GM19438 (cell line): ENCODE measurements around the gene PAX9.

ENCODE experiments used
- ATAC-seq: cut with Tn5 transposase; IDR thresholded peaks from one replicate; pipeline ENCODE4 v1.9.1; 2021; ENCODE audit warnings: low read depth; ENCODE audit not compliant: unreplicated experiment

Gene PAX9

DNA sequence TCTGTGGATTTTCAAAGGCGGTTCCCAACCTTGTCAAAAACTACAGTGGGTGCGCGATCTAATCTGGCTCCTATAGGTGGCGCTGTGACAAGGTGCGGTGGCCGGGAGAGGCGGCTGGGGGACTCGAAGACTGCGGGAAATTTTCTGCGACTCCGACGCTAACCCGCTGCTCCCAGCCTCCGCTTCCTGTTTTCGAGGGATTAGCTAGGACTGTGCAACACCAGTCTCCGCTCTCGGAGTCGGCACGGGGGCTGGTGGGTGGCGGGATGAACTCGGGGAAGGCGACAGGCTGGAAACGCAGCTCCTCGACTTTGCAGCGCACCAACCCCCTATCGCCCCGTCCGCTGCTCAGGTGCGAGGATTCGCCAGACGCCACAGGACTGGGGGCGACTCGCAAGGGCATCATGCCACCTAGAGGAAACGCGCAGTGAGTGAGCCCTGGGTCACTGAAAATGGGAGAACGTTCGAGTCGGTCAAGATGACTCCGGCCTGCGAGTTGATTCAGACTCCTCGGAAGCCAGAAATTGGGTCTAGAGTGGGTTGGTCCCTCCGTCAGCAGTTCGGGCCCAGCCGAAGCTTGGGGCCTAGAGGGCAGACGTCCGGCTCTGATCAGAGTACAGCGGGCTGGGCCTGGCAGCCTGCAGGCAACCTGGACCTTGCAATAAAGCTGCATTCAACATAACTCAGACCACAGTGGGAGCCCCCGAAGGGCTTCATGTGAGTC is 5.5 kb upstream of the PAX9 start:
- no peak for ATAC-seq

DNA sequence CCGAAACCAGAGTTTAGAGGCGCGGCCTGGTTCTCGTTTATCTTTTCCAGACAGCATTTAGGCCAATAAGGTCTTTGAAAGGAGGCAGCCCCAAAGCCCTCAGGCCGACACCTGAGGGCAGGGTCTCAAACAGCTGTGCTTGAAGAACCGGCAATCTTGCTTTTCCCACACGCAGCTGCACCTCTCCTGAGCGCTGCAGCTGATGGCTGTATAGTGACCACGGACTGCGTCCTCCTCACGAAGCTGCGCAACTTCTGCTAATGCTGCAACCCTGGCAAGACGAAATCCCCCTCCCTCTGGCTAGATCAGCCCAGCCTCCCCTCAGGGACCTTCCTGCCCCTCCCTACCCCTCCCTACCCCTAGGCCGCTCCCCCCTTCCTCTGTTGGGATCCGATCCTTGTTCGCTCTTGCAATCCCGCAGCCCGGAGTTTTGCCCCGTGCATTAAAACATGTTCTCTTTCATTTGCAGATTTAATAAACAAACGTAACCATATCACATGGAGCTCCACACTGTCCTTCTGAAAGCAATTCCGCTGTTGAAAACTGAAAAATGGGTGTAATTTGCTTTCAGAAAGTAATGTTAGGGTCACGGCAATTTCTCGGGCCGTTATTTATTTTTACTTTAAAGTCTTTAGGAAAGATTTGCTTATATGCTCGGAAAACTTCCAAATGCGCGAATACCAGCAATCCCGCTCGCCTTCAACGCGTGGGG is 4.8 kb upstream of the PAX9 start:
- ATAC-seq: no peak

DNA sequence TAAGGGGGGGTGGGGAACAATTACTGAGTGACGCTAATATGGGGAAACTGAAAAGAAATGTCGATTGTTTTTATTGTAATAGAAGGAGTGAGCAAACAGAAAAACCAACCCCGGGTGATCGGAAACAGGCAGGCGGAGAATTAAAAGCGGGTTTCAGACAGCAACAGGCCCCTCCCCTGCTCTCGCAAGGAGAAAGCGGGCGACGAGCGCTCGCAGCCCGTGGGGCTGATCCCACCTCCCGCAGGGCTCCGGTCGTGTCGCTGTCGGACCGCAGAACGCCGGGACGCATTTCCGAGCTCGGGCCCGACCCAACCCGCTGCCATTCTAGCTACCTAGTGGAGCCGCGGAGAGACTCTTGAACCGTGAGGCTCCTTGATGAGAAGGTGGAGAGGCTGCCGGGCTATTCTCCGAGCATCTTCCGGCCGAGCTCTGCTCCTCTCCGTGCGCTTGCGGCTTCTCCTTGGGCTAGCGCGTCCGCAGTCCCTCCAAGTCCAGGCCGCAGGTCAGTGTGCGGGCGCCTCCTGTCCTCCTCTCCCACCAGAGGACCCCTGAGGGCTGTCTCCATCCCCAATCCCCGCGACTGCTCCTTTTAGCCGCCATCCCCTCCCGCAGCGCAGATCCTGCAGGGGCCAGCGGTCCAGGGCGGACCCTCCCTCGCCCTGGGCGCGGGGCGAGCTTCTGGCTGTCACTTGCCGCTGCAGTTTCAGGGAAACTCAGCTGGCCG is 4.1 kb upstream of the PAX9 start:
- no peak for ATAC-seq

DNA sequence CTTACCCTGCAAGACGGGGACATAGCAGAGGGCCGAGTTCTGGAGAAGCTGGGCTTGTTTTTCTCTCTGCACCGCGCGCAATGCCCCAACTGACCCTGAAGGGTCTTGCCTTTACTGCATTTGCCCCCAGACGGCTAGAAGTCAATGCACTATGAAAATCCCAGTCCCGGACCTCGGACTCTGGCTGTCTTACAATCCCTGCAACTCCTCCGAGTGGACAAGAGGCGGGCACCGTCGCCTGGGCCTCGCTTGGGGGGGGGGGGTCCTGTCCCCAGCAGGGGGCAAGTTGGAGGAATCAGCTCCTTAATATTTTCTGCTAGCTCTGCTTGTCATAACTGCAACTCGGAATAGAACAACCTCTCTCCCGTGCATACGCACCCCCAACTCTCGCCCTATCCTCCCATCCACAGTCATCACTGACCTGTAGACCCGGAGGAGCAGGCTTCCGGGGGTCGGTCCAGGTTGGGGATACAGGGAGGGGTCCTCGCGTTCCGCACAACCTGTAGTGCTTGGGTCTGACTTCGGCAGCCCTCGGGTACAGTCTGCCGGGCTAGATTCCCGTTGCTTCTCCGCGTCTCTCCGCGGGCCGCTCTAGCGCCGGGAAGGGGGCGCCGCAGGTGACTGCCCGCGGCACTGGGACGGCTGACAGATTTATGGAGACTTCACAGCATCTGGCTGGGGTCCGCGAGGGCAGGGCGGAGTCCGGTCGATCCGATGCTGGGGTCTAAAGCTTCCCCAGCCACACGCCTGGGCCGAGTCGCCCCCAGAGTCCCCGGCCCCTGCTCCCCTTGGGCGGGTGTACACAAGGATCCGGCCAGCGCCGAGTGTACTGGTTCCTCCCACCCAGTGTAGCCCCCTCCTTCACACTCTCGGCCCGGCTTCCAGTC is 3.3 kb upstream of the PAX9 start:
- ATAC-seq: no peak

DNA sequence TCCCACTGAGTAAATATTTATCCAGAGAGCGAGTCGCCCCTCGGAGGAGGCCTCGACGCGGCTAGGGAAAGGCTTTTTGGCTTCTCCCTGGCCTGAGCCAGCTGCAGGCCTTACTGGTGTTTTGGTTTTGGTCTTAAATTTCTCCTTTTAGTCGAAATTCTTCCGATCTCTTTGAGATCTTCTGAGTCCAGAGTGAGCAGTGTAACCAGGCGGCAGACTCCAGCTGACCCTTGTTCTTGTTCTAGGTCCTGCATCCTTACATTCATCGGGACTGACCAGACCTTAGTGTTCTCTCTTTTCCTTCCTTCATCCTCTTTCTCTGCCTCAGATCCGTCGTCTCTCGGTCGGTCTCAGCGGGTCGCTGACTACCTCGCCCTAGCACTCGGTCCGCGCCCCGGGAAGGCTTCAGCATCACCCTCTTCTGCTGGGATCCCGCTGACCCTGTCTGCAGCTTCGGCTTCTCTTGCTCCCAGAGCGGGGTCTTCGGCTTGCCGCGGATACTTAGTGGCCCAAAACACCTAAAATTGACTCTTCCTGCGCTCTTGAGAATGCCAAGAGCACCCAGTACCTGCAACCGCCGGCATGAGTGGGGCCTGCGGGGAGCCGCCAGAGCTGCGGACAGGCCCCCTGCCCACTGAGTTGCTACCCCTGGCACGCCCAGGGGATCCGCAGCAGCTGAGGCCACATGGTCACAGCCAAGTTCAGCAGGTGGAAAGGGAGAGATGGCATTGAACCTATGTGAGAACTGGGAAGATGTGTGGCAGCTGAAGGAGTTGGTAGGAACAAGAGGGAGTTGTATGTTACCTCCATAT is 2.4 kb upstream of the PAX9 start:
- ATAC-seq: no peak

DNA sequence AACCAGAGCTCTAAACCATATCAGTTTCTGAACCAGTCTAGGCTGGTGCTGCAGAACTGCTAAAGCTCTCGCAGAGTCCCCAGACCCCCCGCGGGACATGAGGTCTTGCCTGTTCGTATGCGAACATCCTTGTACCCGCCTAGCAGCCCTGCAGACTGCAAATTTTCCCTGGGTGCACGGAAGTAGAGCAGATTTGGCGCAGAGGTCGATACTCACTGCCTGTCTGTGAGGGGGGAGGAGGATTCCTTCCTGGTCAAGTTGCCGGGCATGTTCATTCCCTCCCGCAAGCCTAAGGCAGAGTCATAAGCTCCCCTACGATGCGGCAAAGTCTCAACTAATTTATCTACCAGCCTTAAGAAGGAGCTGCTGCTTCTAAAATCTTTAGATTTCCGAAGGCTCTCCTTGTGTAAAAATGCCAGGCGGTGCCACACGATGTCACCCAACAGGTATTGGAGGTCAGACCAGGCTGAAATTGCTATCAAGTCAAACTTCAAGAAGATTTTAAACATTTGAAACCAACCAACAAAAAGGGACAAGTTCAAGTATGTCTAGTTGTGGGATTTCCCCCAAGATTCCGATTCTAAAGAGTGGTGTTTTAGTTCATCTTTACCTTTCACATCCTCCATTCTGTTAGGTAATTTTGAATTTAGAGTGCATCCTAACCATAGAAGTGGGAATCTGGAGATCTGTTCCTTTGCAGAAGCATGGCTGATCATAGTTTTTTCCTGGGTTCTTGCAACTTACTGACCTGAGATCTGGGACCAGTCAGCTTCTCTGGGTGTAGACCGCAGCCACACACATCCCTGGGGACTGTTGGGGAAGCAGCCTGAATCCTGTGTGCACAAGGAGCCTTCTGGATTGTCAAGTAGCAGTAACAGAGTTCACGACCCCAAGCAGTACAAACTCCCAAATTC is 1.6 kb upstream of the PAX9 start:
- no peak for ATAC-seq

DNA sequence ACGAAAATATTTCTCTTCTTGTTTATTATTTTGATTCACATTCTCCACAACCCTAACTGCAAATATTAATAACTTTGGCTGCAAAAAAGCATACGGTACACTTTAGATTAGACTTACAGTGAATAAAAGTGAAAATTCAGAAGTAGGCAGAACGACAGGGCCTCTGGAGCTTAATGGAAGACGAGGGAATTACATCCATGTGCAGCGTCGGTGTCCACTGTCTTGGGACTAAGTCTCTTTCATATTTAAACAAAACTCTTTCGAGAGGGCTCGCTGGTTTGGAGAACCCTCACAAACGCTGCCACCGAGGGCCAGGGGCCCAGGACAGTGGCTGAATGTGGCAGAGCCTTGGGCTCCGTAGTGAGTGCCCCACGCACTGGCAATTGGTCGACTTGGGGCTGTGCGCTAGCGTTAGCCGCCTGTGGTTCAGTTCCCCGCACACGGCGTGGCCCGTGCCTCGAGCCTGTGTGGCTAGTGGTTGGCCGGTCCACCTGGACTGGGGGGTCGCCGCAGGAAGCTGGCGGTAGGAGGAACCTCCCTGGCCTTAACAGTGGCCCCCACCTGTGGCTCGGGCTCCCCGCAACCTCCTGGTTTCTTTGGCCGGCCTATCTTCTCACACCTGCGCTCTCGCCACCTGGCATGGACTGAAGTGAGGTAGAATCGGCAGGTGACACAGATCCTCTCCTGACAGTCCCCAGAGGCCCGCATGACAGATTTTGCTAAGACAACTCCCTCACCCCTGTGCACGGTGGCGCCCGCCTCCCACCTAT is 739 bp upstream of the PAX9 start:
- no peak for ATAC-seq

DNA sequence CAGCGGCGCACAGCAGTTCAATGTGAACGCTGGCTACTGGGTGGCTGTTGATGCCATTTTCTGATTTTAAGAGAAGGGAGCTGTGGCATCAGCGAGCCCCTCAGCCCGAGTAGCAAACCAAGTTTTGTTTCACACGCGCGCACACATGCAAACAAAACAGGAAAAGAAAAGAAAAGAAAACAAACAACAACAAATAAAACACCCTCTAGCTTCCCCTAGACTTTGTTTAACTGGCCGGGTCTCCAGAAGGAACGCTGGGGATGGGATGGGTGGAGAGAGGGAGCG is 540 bp downstream of the PAX9 start:
- ATAC-seq: no peak

DNA sequence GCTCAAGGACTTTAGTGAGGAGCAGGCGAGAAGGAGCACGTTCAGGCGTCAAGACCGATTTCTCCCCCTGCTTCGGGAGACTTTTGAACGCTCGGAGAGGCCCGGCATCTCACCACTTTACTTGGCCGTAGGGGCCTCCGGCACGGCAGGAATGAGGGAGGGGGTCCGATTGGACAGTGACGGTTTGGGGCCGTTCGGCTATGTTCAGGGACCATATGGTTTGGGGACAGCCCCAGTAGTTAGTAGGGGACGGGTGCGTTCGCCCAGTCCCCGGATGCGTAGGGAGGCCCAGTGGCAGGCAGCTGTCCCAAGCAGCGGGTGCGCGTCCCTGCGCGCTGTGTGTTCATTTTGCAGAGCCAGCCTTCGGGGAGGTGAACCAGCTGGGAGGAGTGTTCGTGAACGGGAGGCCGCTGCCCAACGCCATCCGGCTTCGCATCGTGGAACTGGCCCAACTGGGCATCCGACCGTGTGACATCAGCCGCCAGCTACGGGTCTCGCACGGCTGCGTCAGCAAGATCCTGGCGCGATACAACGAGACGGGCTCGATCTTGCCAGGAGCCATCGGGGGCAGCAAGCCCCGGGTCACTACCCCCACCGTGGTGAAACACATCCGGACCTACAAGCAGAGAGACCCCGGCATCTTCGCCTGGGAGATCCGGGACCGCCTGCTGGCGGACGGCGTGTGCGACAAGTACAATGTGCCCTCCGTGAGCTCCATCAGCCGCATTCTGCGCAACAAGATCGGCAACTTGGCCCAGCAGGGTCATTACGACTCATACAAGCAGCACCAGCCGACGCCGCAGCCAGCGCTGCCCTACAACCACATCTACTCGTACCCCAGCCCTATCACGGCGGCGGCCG is 1.1 kb downstream of the PAX9 start:
- ATAC-seq: no peak

DNA sequence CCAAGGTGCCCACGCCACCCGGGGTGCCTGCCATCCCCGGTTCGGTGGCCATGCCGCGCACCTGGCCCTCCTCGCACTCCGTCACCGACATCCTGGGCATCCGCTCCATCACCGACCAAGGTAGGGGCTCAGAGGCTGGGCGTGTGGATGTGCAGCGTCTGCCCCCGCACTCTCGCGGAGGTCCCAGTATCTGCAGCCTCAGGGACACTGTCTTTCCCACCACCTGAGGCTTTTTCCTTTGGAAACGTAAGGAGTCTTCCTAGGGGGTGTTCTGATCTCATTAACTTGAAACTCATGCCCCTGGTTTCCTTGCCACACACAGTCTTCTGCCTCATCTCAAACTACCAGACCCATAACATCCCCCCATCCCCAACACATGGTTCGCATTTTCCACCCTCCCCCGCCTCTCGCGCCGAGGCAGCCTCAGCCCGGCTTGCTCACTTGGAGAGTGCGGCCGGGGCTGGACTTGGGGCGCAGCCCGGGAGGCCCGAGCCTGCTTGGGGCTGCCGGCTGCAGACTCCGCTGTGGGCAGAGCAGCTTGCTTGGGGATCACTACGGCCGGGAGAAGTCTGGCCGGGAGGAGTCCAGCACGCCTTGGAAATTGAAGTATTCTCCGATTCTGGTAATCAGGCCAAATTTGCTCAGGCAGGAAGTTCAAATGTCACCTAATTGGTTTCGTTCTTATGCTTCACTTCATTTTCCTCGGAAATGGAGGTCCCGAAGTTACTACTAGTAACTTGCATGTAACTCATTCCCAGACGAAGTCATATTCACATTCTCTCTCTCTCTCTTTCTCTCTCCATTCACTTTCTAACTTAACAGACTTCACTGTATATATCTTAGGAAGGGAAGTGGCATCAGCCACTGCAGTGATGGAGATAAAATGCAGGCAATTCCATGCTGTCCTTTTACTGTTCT is 2.0 kb downstream of the PAX9 start:
- ATAC-seq: no peak

DNA sequence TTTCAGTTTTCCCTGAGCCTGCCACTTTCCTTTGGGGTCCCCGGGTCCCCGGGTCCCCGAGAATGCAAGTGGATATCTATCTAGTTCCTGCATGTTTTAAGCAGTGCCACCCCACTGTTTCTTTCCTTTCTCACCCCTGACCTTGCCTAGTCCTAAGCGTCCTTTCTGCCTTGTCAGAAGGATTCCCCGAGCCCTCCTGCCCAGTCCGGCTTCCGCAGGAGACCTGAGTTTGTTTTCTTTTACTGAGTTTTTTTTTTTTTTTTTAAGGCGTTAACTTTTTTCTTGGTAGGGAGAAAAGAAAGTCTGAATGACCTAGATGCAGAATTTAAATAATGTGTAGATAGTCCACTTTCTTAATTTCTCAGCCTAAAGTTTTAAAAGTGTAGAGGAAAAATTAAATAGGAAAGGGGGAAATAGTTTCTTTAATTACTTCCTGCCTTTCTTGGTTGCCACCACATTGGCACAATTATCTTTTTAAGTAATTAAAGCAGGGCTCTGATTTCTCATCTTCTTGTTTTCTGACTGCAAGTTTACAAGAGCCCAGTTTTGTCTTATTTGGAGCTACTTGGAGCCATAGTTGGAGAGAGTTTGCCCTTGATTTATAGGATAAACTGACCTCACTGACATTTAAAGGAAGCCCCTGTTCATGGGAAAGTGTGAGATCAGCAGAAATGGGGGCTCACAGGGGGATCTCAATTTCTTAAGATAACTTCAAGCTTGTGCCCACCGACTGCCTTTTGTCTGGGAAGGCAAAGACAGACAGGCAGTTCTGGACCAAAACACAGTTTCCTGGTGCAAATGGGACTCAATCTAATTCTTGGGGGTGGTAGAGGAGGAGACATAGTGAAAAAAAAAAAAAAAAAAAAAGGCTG is 2.9 kb downstream of the PAX9 start:
- no peak for ATAC-seq

DNA sequence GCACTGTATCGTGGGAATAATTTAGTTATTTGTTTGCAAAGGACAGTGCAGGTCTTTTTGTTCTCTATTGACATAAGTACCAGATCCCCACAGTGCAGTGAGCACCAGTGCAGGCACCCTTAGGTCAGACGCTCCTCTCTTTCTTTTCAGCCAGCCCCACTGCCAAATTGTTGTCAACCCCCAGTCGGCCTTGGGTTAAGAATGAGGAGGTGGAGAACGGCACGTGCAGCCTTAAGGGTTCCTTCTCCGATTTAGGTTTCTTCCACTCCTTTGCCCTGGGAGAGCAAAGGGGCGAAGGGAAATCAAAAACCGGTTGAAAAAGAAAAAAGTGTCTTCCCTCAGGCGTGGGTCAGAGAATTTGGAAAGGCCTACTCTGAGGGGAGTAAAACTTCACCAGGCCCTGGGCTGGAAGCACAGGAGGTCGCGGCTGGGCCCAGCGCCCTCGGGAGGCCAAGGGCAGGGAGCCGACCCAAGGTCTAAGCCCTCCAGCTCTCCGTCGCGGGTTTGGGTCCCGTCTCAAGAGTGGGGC is 4.3 kb downstream of the PAX9 start:
- no peak for ATAC-seq

DNA sequence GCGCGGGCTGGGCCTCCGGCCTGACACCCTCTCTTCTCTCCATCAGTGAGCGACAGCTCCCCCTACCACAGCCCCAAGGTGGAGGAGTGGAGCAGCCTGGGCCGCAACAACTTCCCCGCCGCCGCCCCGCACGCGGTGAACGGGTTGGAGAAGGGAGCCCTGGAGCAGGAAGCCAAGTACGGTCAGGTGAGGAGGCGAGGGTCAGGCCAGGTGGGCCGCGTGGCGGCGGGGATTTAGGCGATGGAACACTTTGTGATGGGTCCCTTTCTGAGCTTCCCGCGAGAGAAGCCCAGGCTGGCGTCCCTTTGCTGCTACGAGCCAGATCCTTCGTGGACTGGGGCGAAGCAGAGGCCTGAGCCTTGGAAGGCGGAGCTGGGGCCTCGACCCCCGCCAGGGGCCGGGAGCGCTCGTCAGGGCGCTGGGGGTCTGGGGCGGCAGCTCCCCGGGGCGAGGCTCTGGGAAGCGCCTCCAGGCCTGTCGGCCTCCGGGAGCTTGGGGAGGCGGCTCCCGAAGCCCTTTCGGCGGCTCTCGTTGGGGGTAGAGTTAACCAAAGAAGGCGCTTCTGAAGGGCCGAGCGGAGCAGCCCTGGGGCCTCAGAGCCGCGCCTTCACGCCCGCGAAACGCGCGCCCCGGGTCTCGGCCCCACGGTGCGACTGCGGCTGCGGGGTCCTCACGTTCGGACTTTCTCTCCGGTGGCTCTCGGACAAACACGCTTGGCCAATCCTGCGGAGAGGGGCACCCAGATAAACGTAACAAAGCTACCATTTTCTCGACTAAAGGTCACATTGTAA is 5.0 kb downstream of the PAX9 start:
- no peak for ATAC-seq

DNA sequence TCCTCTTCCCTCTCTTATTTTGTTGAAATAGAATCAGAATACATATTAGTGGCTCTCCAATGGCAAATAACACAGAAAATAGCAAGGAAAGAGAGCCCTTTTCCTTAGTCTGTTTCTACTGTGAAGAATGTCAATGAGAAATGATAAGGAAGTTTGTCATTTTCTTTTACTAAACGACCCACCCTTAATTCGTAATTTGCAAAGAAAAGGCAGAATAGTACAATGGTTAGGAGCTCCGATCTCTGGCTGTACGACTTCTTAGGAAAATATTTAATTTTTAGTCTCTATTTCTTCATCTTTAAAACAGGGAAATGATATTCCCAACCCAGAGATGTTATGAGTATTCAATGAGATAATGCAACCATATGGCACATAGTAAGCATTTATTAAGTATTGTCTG is 6.0 kb downstream of the PAX9 start:
- ATAC-seq: no peak
